K562 (cell line): ENCODE results near the gene PLEKHG3.

Experiments used
- ARID3B ChIP-seq: fragments of 250-450 bp; sonication (Bioruptor Pico); IDR thresholded peaks from 2 replicates; pipeline ENCODE4 v1.4.0; 2020; ENCODE audit warnings: borderline replicate concordance
- DPF2 ChIP-seq: fragments of 450-650 bp; IDR thresholded peaks from 2 replicates; pipeline ENCODE4 v1.6.1; 2016
- EGR1 ChIP-seq: fragments of 450-650 bp; conservative IDR thresholded peaks from 2 replicates; pipeline ENCODE4 v1.6.1; 2017; ENCODE audit warnings: mild to moderate bottlenecking
- EZH2 ChIP-seq: IDR thresholded peaks from 2 replicates; pipeline ENCODE4 v1.6.1; 2012; ENCODE audit warnings: low read depth, mild to moderate bottlenecking, inconsistent platforms, low read length, borderline replicate concordance
- FOXM1 ChIP-seq, 2 experiments: fragments of 450-650 bp in 1 of 2; sonication (generic) in 1 of 2; formaldehyde crosslinking in 1 of 2; IDR thresholded peaks; 2 replicates each; pipeline versions ENCODE4 v1.6.1 to v1.9.0; 2017 to 2022; ENCODE audit warnings: low read depth in 2 of 2, mild to moderate bottlenecking in 2 of 2, missing genetic modification reagents in 1 of 2, moderate library complexity in 1 of 2
- ID3 ChIP-seq, 2 experiments: fragments of 250-450 bp in 1 of 2; fragments of 450-650 bp in 1 of 2; sonication (Bioruptor Pico) in 1 of 2; IDR thresholded peaks; 2 replicates each; pipeline versions ENCODE4 v1.6.1 to v1.8.0; 2016 to 2021; ENCODE audit warnings: mild to moderate bottlenecking in 2 of 2, moderate library complexity in 2 of 2, missing compliant biosample characterization in 1 of 2, missing genetic modification characterization in 1 of 2
- MAX ChIP-seq: sonication (generic); formaldehyde crosslinking; IDR thresholded peaks from 2 replicates; pipeline ENCODE4 v1.9.0; 2022; ENCODE audit warnings: mild to moderate bottlenecking, missing genetic modification reagents
- MEF2A ChIP-seq: IDR thresholded peaks from 2 replicates; pipeline ENCODE4 v1.6.1; 2011; ENCODE audit warnings: low read depth, mild to moderate bottlenecking, low read length, moderate library complexity; ENCODE audit not compliant: control insufficient read depth
- SMARCE1 ChIP-seq: fragments of 450-650 bp; IDR thresholded peaks from 2 replicates; pipeline ENCODE4 v1.7.1; 2016; ENCODE audit warnings: mild to moderate bottlenecking
- STAT5B ChIP-seq: fragments of 250-450 bp; sonication (Bioruptor Pico); IDR thresholded peaks from 2 replicates; pipeline ENCODE4 v1.8.0; 2021; ENCODE audit warnings: mild to moderate bottlenecking, inconsistent platforms
- ZNF121 ChIP-seq: sonication (generic); formaldehyde crosslinking; conservative IDR thresholded peaks from 2 replicates; pipeline ENCODE4 v1.8.0; 2022; ENCODE audit warnings: missing genetic modification reagents
- ZNF133 ChIP-seq: fragments of 250-450 bp; sonication (Bioruptor Pico); IDR thresholded peaks from 2 replicates; pipeline ENCODE4 v1.4.0; 2020; ENCODE audit warnings: mild to moderate bottlenecking
- ZNF282 ChIP-seq: sonication (generic); formaldehyde crosslinking; IDR thresholded peaks from 2 replicates; pipeline ENCODE4 v1.8.1; 2023; ENCODE audit warnings: missing genetic modification reagents

DNA sequence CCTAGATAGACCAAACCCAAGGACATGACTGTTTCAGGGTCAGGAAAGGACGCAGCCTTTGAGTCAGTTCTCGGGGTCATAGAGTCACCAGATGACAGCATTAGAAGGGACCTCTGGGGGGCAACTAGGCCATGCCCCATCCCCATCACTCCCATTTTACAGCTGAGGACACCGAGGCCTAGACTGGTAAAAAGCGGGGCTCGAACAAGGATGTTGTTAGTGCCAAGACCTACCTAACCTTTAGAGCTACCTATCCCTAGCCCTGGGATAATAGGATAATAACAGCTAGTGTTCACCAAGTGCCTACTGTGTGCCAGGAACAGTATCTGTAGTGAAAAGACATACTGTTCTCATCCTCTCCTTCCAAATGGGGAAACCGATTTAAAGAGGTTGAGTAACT is 48.7 kb downstream of the PLEKHG3 start:
- TF ChIP-seq EZH2 (no peak), ID3 (CRISPR knock-in tag; IDR thresholded peaks at IDR 0.05) (no peak), ID3 (tag; IDR thresholded peaks at IDR 0.05) (no peak), SMARCE1 (no peak), ZNF282 (no peak), ZNF133 (CRISPR knock-in tag) (no peak), EGR1 (no peak), ARID3B (CRISPR knock-in tag) (no peak), STAT5B (no peak), ZNF121 (no peak), MEF2A (no peak), FOXM1 (IDR thresholded peaks at IDR 0.05; ENCODE audit: low read depth) (no peak), FOXM1 (CRISPR knock-in tag; IDR thresholded peaks at IDR 0.05; ENCODE audit: low read depth) (no peak), DPF2 (no peak), MAX (no peak)
